Hepatocyte (in vitro differentiated cells): ENCODE measurements around the gene VGLL3.

Experiments used
- EZH2phosphoT487 ChIP-seq: fragments of 200-600 bp; sonication (generic); IDR thresholded peaks from one replicate; pipeline ENCODE4 v1.6.1; 2018; ENCODE audit warnings: antibody characterized with exemption, mild to moderate bottlenecking, low read depth, moderate library complexity; ENCODE audit not compliant: unreplicated experiment, severe bottlenecking
- TF ChIP-seq, protein P1 (sequence below): fragments of 200-600 bp; sonication (generic); IDR thresholded peaks from 2 replicates; pipeline ENCODE4 v1.5.1; 2016; ENCODE audit warnings: antibody characterized with exemption, mild to moderate bottlenecking; ENCODE audit not compliant: poor library complexity

DNA sequence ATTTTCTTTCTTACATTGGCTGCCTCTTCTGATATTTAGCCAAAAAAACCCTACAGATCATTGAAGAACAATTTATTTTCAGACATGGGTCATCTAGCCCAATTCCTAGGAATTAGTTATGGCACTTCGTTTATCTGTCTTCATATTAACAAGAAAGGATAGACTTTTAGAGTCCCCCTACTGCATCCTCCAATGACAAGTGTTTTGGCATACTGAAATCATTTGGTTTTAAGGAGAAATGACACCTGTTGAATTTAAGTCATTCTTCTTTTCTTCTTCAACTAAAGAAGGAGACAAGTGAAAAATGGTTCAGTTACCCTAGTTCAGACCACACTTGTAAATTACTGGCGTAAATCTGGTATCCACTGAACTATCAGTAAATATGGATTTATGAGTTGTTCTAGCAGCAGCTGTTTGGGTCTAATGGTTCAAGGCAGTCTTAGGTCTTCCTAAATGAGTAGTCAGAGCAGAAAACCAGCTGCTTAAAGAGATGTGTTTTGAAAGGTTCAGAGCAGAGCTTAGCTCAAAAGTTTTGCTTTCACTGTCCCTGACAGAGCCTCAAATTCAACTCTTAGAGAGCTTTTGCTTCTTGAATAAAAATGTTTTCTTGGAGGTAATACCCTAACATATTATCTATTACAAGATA lies 5.6 kb downstream of the VGLL3 start:
- TF ChIP-seq, protein P1, sequence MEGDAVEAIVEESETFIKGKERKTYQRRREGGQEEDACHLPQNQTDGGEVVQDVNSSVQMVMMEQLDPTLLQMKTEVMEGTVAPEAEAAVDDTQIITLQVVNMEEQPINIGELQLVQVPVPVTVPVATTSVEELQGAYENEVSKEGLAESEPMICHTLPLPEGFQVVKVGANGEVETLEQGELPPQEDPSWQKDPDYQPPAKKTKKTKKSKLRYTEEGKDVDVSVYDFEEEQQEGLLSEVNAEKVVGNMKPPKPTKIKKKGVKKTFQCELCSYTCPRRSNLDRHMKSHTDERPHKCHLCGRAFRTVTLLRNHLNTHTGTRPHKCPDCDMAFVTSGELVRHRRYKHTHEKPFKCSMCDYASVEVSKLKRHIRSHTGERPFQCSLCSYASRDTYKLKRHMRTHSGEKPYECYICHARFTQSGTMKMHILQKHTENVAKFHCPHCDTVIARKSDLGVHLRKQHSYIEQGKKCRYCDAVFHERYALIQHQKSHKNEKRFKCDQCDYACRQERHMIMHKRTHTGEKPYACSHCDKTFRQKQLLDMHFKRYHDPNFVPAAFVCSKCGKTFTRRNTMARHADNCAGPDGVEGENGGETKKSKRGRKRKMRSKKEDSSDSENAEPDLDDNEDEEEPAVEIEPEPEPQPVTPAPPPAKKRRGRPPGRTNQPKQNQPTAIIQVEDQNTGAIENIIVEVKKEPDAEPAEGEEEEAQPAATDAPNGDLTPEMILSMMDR, result no peak
- no peak for TF ChIP-seq EZH2phosphoT487
